ENCODE measurements around the gene FBXL12. TPM values are rescaled to one million over a fixed set of nuclear protein-coding genes. Genes with fewer than 3 reads are reported as not detected.

The FBXL12 gene
- total RNA-seq, 1 experiment from 2014 or later: 21.7 TPM

GRCh38 chr19:9801976-9802375 is 16.9 kb downstream of the FBXL12 start:
- H3K36me3 ChIP-seq (ENCODE audit: insufficient read depth, low read length, poor library complexity, severe bottlenecking): no peaks in the 10 kb centered on the region
- CTCF ChIA-PET: no interaction called here
- H3K9me3 ChIP-seq (ENCODE audit: low read depth, low read length, poor library complexity, severe bottlenecking): no peaks in the 10 kb centered on the region
- H3K4me3 ChIP-seq (ENCODE audit: low read depth, low read length, poor library complexity, severe bottlenecking): no peak overlapping the region
- no peak for TF ChIP-seq CTCF (conservative IDR thresholded peaks at IDR 0.05; ENCODE audit: low read depth, low read length)
- no peak for TF ChIP-seq EZH2 (IDR thresholded peaks at IDR 0.05; ENCODE audit: borderline replicate concordance, low read depth, low read length, poor library complexity, severe bottlenecking)
- no peak overlapping the region for H3K27ac ChIP-seq (ENCODE audit: low read depth, low read length, poor library complexity, severe bottlenecking)
- intact Hi-C loops (cut with micrococcal nuclease; ENCODE audit: unreplicated experiment): no loop called here
- POLR2A ChIA-PET (ENCODE audit: low non-redundant PET): no interaction called here
- BruUV-seq (replicated peaks): no TSS peak
- H3K27me3 ChIP-seq (replicated peaks; ENCODE audit: insufficient read depth, low read depth, low read length, poor library complexity): no peaks in the 10 kb centered on the region
- H3K4me1 ChIP-seq (ENCODE audit: insufficient read depth, low read length, poor library complexity, severe bottlenecking): no peaks in the 10 kb centered on the region
- no peak for DNase-seq (ENCODE audit: low spot score)

- no peak for TF ChIP-seq CTCF (conservative IDR thresholded peaks at IDR 0.05; ENCODE audit: low read depth, low read length)
- no peak overlapping the region for H3K27ac ChIP-seq (ENCODE audit: low read depth, low read length, poor library complexity, severe bottlenecking)
- no peaks in the 10 kb centered on the region for H3K27me3 ChIP-seq (replicated peaks; ENCODE audit: insufficient read depth, low read depth, low read length, poor library complexity)
- H3K4me3 ChIP-seq (ENCODE audit: low read depth, low read length, poor library complexity, severe bottlenecking): no peak overlapping the region
- no peaks in the 10 kb centered on the region for H3K9me3 ChIP-seq (ENCODE audit: low read depth, low read length, poor library complexity, severe bottlenecking)
- no peak for DNase-seq (ENCODE audit: low spot score)
- intact Hi-C loops (cut with micrococcal nuclease; ENCODE audit: unreplicated experiment): no loop called here
- H3K36me3 ChIP-seq (ENCODE audit: insufficient read depth, low read length, poor library complexity, severe bottlenecking): no peaks in the 10 kb centered on the region
- BruUV-seq (replicated peaks): no TSS peak
- CTCF ChIA-PET: interaction anchor here (0.7 kb wide), 1 partner anchor 25 kb away, joined by 3 read pairs; no protein-coding TSS in a partner anchor
- H3K4me1 ChIP-seq (ENCODE audit: insufficient read depth, low read length, poor library complexity, severe bottlenecking): no peaks in the 10 kb centered on the region
- POLR2A ChIA-PET (ENCODE audit: low non-redundant PET): no interaction called here
Measured at GRCh38 chr19:9799162-9799561, 19.7 kb downstream of the FBXL12 start.

DNA sequence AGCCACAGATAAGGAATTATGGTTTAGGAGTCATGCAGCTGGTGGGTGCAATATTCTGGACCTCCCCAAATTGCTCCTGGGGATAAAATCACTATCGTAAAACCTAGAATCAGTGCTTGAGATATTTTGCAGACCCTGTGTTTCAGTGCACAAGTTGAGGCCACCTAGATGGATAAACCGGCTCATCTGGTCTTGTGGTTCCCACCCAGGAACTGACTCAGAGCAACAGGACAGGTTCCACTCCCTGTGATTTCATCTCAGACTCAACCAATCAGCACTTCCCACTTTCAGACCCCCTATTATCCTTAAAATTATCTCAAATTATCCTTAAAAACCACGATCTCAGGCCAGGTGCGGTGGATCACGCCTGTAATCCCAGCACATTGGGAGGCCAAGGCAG is 21.0 kb downstream of the FBXL12 start:
- Histone ChIP-seq H3K27ac (ENCODE audit: low read depth, low read length, poor library complexity, severe bottlenecking) (no peak overlapping the region), H3K9me3 (ENCODE audit: low read depth, low read length, poor library complexity, severe bottlenecking) (no peaks in the 10 kb centered on the region), H3K27me3 (replicated peaks; ENCODE audit: insufficient read depth, low read depth, low read length, poor library complexity) (no peaks in the 10 kb centered on the region), H3K36me3 (ENCODE audit: insufficient read depth, low read length, poor library complexity, severe bottlenecking) (no peaks in the 10 kb centered on the region), H3K4me3 (ENCODE audit: low read depth, low read length, poor library complexity, severe bottlenecking) (no peak overlapping the region), H3K4me1 (ENCODE audit: insufficient read depth, low read length, poor library complexity, severe bottlenecking) (no peaks in the 10 kb centered on the region)
- no peak for DNase-seq (ENCODE audit: low spot score)
- ChIA-PET CTCF (interaction anchor here (0.7 kb wide), 1 partner anchor 172 kb away, joined by 4 read pairs; no protein-coding TSS in a partner anchor), POLR2A (ENCODE audit: low non-redundant PET) (interaction anchor here (0.6 kb wide), 1 partner anchor 1736 kb away, joined by 8 read pairs; no protein-coding TSS in a partner anchor)
- BruUV-seq (replicated peaks): no TSS peak
- TF ChIP-seq CTCF (conservative IDR thresholded peaks at IDR 0.05; ENCODE audit: low read depth, low read length): no peak
- TF ChIP-seq EZH2 (IDR thresholded peaks at IDR 0.05; ENCODE audit: borderline replicate concordance, low read depth, low read length, poor library complexity, severe bottlenecking): no peak
- intact Hi-C loops (cut with micrococcal nuclease; ENCODE audit: unreplicated experiment): loop anchor here (2.0 kb wide), 2 partner anchors 487 to 661 kb away; no protein-coding TSS in a partner anchor
